ENCODE results near the gene RETN. TPM values are rescaled to one million over a fixed set of nuclear protein-coding genes. Genes with fewer than 3 reads are reported as not detected.
"Not testable (repeated sequence)": the region's sequence is repeated elsewhere in the genome, so short reads cannot be mapped to it uniquely, and the experiment has no call there.

Gene RETN
- polyA plus RNA-seq, 10 donors = 1.1 to 3.6 (median 2.4) TPM

DNA sequence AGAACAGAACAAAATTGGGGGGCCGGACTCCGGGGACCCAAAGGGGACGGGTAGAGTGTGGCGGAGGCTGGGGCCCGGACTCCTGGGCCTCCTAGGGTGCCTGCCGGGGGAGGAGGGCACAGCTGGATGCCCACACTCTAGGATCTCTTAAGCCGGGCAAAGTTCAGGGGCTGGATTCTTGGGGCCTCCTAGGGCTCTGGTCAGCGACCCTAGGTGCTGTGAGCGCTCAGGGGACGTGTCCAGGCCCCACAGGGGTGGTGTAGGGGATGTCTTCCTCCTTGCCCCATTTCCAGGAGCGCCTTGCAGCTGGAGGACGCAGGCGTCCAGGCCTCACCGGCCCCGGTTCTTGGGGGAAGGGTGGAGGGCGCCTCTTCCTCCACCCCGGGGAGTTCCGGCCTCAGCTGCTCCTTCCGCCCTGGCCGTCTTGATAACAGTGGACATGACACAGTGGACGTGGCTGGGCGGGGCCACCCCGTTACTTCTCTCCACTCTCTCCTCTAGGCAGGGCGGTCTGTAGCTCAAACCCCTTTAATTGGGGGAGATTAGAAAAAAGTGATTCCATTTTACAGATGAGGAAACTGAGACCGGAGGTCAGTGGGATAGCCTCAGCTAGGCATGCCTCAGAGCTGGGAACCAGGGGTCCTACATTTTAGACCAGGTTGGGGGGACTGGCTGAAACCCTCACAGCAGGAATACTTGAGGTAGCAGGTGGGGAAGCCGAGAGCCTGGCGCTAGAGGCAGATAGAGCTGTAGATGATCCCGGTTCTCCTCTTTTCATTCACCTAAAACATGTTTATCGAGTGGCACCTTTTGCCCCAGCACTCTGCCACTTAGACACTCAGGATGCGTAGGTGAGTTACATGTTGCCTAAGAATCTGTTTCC is 31.2 kb upstream of the RETN start:
- DNase-seq = peak in 1 of 3 donors; percentile 36

GRCh38 chr19:7638802-7639465 is 29.9 kb upstream of the RETN start:
- DNase-seq = no peak

GRCh38 chr19:7639863-7640348 is 28.9 kb upstream of the RETN start:
- no peak for DNase-seq

- no peak for DNase-seq
Observed at GRCh38 chr19:7640803-7641202, 28.0 kb upstream of the RETN start.

DNA sequence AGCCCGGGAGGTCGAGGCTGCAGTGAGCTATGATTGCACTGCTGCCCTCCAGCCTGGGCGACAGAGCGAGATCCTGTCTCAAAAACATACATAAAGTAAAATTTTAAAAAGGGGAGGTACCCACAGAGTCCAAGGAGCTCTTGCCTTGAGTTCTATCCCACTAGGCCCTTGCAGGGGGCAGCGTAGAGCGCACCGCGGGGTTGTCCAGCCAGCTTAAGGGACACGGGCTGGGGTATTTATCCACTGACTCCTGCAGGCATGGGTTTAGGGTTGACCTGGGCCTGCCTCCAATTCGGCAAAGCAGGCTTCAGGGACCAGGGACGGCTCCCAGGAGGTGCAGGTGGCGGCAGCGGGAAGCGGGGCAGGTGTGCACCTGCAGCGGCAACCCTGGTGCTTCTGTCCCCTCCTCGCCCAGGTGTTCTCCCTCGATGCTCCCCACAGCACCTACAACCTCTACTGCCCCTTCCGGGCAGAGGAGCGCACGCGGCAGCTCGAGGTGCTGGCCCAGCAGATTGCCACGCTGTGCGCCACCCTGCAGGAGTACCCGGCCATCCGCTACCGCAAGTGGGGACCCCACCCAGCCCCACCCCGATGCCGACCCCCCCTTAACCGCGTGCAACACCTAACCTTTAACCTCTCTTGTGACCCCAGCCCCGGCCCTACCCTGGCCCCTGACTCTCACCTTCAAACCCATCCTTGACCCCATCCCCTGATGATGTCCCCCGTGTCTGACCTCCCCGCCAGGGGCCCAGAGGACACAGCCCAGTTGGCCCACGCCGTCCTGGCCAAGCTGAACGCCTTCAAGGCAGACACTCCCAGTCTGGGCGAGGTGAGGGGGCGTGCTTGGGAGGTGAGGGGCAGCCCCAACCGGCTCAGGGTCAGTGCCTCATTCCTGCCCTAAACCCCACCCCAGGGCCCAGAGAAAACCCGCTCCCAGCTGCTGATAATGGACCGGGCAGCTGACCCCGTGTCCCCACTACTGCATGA is 27.3 kb upstream of the RETN start:
- DNase-seq = no peak

GRCh38 chr19:7642295-7643030 is 26.4 kb upstream of the RETN start:
- DNase-seq = no peak

- DNase-seq = no peak
Observed at GRCh38 chr19:7643031-7643415, 25.8 kb upstream of the RETN start.

DNA sequence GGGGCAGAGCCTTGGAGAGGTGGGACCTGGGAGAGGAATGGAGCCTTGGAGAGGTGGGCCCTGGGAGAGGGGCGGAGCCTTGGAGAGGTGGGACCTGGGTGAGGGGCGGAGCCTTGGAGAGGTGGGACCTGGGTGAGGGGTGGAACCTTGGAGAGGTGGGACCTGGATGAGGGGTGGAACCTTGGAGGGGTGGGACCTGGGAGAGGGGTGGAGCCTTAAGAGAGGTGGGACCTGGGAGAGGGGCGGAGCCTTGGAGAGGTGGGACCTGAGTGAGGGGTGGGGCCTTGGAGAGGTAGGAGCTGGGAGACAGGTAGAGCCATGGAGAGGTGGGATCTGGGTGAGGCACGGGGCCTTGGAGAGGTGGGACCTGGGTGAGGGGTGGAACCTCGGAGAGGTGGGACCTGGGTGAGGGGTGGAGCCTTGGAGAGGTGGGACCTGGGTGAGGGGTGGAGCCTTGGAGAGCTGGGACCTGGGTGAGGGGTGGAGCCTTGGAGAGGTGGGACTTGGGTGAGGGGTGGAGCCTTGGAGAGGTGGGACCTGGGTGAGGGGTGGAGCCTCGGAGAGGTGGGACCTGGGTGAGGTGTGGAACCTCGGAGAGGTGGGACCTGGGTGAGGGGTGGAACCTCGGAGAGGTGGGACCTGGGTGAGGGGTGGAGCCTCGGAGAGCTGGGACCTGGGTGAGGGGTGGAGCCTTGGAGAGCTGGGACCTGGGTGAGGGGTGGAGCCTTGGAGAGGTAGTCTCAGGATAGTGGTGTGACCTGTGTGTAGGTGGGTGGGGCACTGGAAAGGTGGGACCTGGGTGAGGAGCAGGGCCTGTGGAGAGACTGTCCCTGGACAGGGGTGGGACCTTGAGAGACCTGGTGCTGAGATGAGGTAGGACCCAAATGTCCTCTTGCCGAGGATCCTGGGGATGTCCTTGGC is 25.0 kb upstream of the RETN start:
- not testable (repeated sequence) for DNase-seq

DNA sequence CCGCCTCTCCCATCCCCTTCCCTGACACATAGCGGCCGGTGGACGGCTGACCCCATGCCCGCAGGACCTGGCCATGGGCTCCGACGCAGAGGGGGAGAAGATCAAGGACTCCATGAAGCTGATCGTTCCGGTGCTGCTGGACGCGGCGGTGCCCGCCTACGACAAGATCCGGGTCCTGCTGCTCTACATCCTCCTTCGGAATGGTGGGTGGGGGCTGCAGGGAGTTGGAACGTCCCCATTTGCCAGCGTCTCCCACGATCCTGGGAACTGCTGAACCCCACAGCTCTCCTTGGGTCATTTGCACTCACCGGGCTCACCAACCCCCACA is 24.3 kb upstream of the RETN start:
- no peak for DNase-seq

DNA sequence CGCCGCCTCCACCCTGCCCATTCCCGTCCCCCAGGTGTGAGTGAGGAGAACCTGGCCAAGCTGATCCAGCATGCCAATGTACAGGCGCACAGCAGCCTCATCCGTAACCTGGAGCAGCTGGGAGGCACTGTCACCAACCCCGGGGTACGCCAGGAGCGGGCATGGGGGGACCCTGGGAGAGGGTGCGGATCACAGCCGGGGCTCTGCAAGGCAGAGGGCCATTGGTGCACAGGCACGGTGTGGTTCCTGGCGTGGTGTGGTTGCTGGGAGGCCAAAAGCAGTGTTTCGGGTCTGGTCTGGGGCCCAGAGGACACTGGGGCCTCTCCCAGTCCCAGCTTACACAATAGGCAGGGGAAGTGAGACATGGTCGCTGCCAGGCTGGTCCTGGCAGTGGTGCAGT is 23.7 kb upstream of the RETN start:
- no peak for DNase-seq

DNA sequence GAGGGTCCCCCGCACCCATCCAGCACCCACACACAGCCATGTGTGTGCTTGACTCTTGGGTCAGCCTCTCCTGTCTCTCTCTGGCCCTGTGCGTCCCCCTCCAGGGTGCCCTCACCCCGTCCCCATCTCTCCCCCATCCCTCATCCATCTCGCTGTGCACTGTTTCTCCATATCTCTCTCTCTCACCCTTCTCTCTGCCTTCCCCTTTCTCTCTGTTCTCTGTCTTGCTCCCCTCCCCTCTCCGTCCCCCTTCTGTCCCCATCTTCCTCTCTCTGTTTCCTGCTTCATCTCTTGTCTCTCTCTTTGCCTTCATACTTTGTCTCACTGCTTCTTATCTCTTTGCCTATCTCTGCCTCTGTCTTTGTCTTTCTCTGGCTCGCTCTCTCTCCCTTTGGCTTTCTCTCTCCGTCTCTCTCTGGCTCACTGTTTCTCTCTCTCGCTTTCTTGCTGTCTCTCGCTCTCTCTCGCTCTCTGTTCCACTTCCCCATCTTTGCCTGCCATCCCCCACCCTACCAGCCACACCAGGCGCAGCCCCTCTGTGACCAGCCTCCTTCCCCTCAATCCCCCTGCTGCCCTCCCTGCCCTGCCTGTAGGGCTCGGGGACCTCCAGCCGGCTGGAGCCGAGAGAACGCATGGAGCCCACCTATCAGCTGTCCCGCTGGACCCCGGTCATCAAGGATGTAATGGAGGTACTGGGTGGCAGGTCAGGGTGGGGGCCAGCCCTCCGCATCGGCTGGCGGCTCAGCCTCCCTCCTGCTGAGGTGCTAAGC is 23.0 kb upstream of the RETN start:
- DNase-seq = no peak

GRCh38 chr19:7646426-7646700 is 22.5 kb upstream of the RETN start:
- no peak for DNase-seq

GRCh38 chr19:7647156-7647555 is 21.7 kb upstream of the RETN start:
- no peak for DNase-seq

- DNase-seq = no peak
Observed at GRCh38 chr19:7648265-7649014, 20.4 kb upstream of the RETN start.

- DNase-seq = no peak
Observed at GRCh38 chr19:7650148-7650547, 18.7 kb upstream of the RETN start.

GRCh38 chr19:7652061-7652641 is 16.7 kb upstream of the RETN start:
- peak; percentile 70 to 87 (median 85) for DNase-seq

- DNase-seq = no peak
Observed at GRCh38 chr19:7654401-7654800, 14.4 kb upstream of the RETN start.

DNA sequence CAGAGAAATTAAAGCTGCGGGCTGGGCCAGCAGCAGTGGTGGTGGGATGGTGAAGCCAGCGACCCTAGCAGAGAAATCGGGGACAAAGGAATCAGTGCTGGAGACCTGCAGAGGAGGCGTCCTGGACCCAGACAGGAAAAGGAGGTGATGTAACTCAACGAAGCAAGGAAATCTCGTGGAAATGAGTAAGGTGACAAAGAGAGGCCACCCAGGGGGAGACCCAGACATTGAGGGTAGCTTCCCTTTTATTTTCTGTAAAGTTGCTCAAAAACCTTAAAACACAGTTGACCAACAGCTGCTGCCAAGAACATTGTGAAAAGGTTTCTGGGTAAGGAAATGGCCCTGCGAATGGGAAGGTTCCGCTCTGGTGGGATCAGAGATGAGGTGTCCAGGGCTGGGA is 13.3 kb upstream of the RETN start:
- no peak for DNase-seq
